Kidney epithelial cell (primary cell): Measurements from ENCODE around the gene SH3RF3. TPM values are rescaled to one million over a fixed set of nuclear protein-coding genes. Genes with fewer than 3 reads are reported as not detected.

ENCODE experiments used
- DNase-seq: peaks from one replicate; pipeline ENCODE4 v3.0.0-alpha.2; 2010; ENCODE audit warnings: low read depth
- H3K27me3 ChIP-seq: 2 replicates; pipeline ENCODE4 v1.6.0; 2011; ENCODE audit warnings: low read length; ENCODE audit not compliant: control insufficient read depth, insufficient read depth
- H3K36me3 ChIP-seq: 2 replicates; pipeline ENCODE4 v1.5.1; 2011; ENCODE audit warnings: low read length; ENCODE audit not compliant: control insufficient read depth, insufficient read depth
- H3K4me3 ChIP-seq: 2 replicates; pipeline ENCODE4 v1.5.1; 2011; ENCODE audit warnings: low read depth, mild to moderate bottlenecking, control low read depth, low read length
- CTCF ChIP-seq: IDR thresholded peaks from 2 replicates; pipeline ENCODE4 v1.5.1; 2011; ENCODE audit warnings: mild to moderate bottlenecking, moderate library complexity, low read length, control low read depth, inconsistent platforms; ENCODE audit not compliant: insufficient read depth, poor library complexity, severe bottlenecking
- total RNA-seq: library from RNA; depleted of rRNA; stranded (reverse); fragments of >200 nt; gene quantifications from 2 replicates; pipeline ENCODE4 v1.2.3, GENCODE V29; 2015

Gene SH3RF3
- total RNA-seq, 1 donor from 2014 or later: 9.6 TPM

- no peaks in the 10 kb centered on the region for H3K27me3 ChIP-seq
- H3K36me3 ChIP-seq: no peaks in the 10 kb centered on the region
- no peak for TF ChIP-seq CTCF
- no peak overlapping the region for H3K4me3 ChIP-seq
- no peak for DNase-seq
Measured at GRCh38 chr2:109471658-109472057, 342.7 kb downstream of the SH3RF3 start.

DNA sequence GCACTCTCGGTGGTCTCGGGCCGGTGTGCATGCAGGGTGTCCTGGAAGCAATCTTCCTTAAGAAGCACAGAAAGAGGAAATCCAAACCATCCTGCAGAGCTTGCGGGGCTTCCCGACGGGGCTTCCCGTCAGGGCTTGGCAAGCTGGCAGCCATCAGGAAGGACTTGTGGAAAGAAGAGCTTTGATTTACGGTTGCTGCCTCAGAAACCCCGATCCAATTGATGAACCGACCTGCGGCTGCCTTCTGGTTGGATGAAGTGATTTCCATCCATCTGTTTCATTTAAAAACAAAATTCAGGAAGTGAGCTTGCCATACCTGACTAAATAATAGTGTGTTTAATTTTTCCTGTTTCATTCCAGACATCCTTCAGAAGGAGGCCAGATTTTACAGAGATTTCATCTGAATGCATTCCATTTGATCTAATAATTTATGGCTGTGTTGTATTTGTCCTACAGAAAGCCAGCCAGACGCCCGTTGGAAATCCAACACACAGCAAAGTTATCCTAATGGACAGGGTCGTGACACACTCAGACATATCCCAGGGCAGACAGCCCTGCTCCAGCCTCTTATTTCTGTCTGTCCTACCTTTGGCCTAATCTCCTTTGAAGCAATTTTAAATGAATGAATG is 343.4 kb downstream of the SH3RF3 start:
- no peak for TF ChIP-seq CTCF
- Histone ChIP-seq H3K27me3 (no peaks in the 10 kb centered on the region), H3K4me3 (no peak overlapping the region), H3K36me3 (no peaks in the 10 kb centered on the region)
- DNase-seq: no peak

- no peaks in the 10 kb centered on the region for H3K36me3 ChIP-seq
- no peak for DNase-seq
- H3K27me3 ChIP-seq: no peaks in the 10 kb centered on the region
- no peak for TF ChIP-seq CTCF
- no peak overlapping the region for H3K4me3 ChIP-seq
Measured at GRCh38 chr2:109472974-109473373, 344.0 kb downstream of the SH3RF3 start.

DNA sequence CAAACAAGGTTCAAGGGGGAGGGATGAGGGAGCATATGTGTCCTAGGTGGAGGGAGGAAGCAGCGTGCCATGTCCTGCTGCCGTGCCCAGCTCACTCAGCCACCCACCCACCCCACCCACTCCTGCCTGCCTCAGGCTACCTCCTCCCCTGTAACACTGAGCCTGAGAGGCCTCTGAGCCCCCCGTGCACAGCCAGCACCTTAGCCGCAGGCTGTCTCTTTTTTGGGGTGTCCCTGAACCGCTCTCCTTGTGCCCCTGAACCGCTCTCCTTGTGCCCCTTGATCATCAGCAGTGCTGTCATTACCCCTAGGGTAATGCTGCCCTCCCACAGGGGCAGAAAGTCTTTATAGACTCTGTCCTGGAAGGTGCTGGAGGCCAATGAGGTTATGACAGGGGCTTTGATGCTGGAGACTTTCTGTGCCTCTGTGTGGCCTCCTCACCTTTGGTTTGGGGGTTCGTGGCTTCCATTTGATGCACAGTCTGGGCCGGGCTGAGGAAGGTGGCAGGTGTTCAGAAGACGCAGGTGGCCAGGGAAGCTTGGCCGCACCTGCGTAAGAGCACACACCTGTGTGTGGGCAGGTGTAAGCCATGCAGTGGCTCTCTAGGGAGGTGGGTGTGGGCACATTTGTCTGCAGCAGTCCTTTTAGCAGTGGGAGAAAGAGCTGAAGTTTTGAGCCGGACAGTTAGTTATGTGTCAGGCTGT is 344.8 kb downstream of the SH3RF3 start:
- TF ChIP-seq CTCF: no peak
- DNase-seq: no peak

DNA sequence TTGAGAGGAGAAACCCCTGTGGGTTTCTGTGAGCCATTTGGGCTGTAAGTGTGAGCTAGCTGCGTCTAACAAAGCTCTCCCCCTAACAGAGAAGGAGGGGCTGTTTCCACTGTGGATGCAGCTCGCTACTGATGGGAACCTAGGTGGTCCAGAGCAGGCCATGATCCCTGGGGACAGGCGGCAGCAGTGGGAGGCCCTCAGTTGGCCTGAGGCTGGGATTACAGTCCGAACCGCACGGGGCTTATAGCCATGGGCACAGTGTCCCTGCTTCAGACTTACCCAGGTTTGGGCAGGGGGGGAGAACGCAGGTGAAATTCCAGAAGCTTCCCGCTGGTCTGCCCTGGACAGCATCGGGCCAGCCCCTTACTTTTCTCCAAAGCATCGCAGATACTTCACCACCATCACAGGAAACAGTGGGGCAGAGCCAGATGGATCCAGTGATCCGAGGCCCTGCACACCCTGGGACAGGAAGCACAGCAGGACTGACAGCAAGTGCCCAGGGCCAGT is 345.4 kb downstream of the SH3RF3 start:
- no peak for TF ChIP-seq CTCF
- Histone ChIP-seq H3K27me3 (no peaks in the 10 kb centered on the region), H3K36me3 (no peaks in the 10 kb centered on the region), H3K4me3 (no peak overlapping the region)
- no peak for DNase-seq

More for the DNA sequence above, 344.8 kb downstream of the SH3RF3 start:
- H3K36me3 ChIP-seq: no peaks in the 10 kb centered on the region
- no peaks in the 10 kb centered on the region for H3K27me3 ChIP-seq
- no peak overlapping the region for H3K4me3 ChIP-seq
